GM12892 (cell line): ENCODE data around the gene HDAC1.

Experiments
- POLR2A ChIP-seq: IDR thresholded peaks from 2 replicates; pipeline ENCODE4 v1.6.1; 2011; ENCODE audit warnings: low read depth, low read length, control low read depth
- POLR2AphosphoS5 ChIP-seq: IDR thresholded peaks from 2 replicates; pipeline ENCODE4 v1.6.1; 2011; ENCODE audit warnings: low read depth, low read length, control low read depth

DNA sequence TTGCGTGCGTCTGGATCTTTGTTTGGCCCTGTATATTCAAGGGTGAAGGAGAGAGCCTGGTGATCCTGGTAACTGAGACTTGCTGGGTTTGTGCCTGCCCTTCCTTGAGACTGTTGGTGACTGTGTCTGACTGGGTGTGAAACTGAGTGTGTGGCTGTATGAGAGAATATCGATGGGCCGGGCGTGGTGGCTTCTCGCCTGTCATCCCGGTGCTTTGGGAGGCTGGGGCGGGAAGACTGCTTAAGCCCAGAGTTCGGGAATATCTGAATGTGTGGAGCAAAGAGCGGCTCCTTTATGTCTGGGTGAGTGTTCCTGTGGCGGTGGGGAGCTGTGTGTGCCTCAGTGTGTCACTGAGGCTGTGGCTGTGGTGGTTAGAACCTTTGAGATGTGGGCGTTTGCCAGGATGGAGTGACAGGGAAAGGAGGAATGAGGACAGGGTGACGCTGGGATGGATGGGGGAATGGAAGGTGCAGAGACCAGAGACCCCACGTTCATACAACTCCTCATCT is 46.8 kb downstream of the HDAC1 start:
- TF ChIP-seq POLR2A, result no peak
- TF ChIP-seq POLR2AphosphoS5, result no peak
